ENCODE data around the gene SV2C.

SV2C gene

DNA sequence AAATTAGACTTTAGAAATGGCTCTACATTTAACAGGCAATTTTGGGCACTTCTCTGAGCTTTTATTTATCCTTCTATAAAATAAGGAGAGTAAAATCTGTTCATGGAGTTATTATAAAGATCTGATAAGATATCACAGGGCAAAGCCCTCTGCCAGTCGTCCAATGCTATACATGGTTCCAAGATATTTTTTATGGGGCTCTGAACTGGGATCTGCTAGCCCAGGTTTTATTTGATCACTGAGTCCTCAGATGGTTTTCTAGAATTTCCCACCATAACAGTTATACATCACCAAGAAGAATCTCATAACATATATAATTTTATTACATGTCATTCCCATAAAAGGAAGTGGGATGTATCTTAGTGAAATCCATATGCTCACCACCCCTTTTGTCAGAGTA lies 296.7 kb downstream of the SV2C start:
- TF ChIP-seq, protein P1, sequence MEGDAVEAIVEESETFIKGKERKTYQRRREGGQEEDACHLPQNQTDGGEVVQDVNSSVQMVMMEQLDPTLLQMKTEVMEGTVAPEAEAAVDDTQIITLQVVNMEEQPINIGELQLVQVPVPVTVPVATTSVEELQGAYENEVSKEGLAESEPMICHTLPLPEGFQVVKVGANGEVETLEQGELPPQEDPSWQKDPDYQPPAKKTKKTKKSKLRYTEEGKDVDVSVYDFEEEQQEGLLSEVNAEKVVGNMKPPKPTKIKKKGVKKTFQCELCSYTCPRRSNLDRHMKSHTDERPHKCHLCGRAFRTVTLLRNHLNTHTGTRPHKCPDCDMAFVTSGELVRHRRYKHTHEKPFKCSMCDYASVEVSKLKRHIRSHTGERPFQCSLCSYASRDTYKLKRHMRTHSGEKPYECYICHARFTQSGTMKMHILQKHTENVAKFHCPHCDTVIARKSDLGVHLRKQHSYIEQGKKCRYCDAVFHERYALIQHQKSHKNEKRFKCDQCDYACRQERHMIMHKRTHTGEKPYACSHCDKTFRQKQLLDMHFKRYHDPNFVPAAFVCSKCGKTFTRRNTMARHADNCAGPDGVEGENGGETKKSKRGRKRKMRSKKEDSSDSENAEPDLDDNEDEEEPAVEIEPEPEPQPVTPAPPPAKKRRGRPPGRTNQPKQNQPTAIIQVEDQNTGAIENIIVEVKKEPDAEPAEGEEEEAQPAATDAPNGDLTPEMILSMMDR (IDR thresholded peaks at IDR 0.05): no peak

GRCh38 chr5:76380346-76381066 lies 297.3 kb downstream of the SV2C start:
- TF ChIP-seq, protein P1 (IDR thresholded peaks at IDR 0.05): no peak

GRCh38 chr5:76383126-76383832 lies 300.1 kb downstream of the SV2C start:
- TF ChIP-seq, protein P1 (IDR thresholded peaks at IDR 0.05): no peak

GRCh38 chr5:76384189-76384588 lies 301.0 kb downstream of the SV2C start:
- TF ChIP-seq, protein P1 (IDR thresholded peaks at IDR 0.05): no peak

DNA sequence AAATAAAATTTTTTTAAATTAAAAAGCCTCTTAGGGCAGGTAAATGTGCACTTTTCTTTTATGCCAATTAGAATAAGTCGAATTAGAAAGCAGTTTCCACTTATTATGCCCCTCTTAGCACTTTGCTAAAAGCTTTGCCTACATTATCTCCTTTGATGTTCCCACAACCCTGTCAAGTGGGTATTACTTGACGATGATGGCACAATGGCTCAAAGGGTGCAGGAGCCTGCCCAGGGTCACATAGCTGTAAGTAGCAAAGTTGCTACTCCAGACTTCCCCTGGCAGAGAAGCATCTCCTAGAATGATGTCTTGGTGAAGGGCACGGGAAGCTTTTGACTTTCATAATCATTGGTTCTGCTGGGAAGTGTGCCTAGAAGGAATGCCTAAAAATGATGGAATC lies 301.5 kb downstream of the SV2C start:
- TF ChIP-seq, protein P1 (IDR thresholded peaks at IDR 0.05): no peak

- TF ChIP-seq, protein P1 (IDR thresholded peaks at IDR 0.05): no peak
These were observed 302.4 kb downstream of the SV2C start for GRCh38 chr5:76385540-76385939.

GRCh38 chr5:76386360-76386759 lies 303.2 kb downstream of the SV2C start:
- TF ChIP-seq, protein P1 (IDR thresholded peaks at IDR 0.05): no peak
